Thyroid gland (tissue), 4 donors: ENCODE data around the gene CD244. TPM values are rescaled to one million over a fixed set of nuclear protein-coding genes. Genes with fewer than 3 reads are reported as not detected.

Experiments
- DNase-seq, 2 donors: peaks; one replicate each; pipeline ENCODE4 v3.0.0-alpha.2; 2019
- H3K27ac ChIP-seq, 3 donors: fragments of 200-600 bp; sonication (generic); 1 replicate in 2 of 3; 2 replicates in 1 of 3; pipeline ENCODE4 v1.5.1; 2016 to 2019; ENCODE audit warnings: mild to moderate bottlenecking in 1 of 3, moderate library complexity in 1 of 3
- H3K27me3 ChIP-seq: fragments of 200-600 bp; sonication (generic); one replicate; pipeline ENCODE4 v1.5.1; 2019
- H3K36me3 ChIP-seq, 2 donors: fragments of 200-600 bp; sonication (generic); one replicate each; pipeline ENCODE4 v1.5.1; 2016 to 2019
- H3K4me1 ChIP-seq, 2 donors: fragments of 200-600 bp; sonication (generic); one replicate each; pipeline ENCODE4 v1.5.1; 2017 to 2019
- H3K4me3 ChIP-seq, 3 donors: fragments of 200-600 bp; sonication (generic); replicated peaks in 1 of 3; 1 replicate in 2 of 3; 2 replicates in 1 of 3; pipeline ENCODE4 v1.5.1; 2016; ENCODE audit warnings: mild to moderate bottlenecking in 1 of 3
- H3K9me3 ChIP-seq: fragments of 200-600 bp; sonication (generic); one replicate; pipeline ENCODE4 v1.5.1; 2017
- POLR2A ChIP-seq, 2 donors: fragments of 450-650 bp; IDR thresholded peaks; one replicate each; pipeline ENCODE4 v1.6.1; 2017; ENCODE audit warnings: antibody characterized with exemption in 2 of 2, mild to moderate bottlenecking in 2 of 2, moderate library complexity in 1 of 2
- WGBS, 2 donors: methylation state at CpG; one replicate each; pipeline ENCODE4 v1.1.5; 2017; 5-methylcytosine and 5-hydroxymethylcytosine counted together
- intact Hi-C: fragments of 100-400 bp; cut with DNase I; formaldehyde crosslinking; loops from one replicate; pipeline ENCODE4 v1.15.1; 2023
- total RNA-seq, 4 donors: library from RNA; depleted of rRNA; stranded (reverse); fragments of >200 nt; gene quantifications; one replicate each; pipeline ENCODE4 v1.2.3, GENCODE V29; 2016
- TF ChIP-seq, protein P1 (sequence below), 6 experiments: fragments of 200-600 bp in 3 of 6; fragments of 450-650 bp in 3 of 6; sonication (generic) in 3 of 6; IDR thresholded peaks; one replicate each; pipeline ENCODE4 v1.5.1; 2016 to 2019; ENCODE audit warnings: antibody characterized with exemption in 6 of 6, mild to moderate bottlenecking in 2 of 6, inconsistent platforms in 1 of 6, moderate library complexity in 1 of 6

Gene CD244
- total RNA-seq, 4 donors from 2014 or later, result 0.27 TPM; not detected in 3

DNA sequence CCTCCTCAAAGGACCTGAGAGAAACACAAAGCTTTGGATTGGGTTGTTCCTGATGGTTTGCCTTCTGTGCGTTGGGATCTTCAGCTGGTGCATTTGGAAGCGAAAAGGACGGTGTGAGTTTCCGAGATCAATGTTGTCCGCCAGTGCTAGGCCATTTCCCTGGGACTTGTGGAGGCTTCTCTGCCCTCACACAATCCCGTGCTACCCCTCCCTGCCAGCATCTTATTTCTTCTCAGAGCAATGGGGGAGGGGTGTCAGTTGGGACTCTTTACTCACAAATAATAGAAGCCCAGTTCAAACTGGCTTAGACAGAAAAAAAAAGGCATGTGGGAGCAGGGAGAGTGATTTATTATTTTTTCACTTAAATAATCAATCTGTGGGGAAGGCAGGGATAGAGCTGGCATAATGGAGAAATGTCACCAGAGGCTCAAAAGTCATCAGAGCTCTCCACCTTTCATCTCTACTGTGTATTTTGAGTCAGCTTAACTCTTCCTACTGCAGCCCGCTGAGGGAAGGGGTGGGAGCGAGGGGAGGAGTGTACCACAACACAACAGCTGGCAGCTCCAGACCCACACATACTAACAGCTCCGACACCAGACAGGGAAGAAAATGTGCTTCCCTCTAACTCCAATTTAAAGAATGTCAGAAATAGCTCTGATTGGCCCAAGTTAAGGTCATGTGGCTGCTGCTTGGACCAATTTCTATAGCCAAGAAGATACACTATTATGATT, 44.3 kb downstream of the CD244 start:
- DNase-seq, result no peak
- H3K36me3 ChIP-seq, result no peaks in the 10 kb centered on the region
- H3K4me3 ChIP-seq, result no peak overlapping the region
- no peak for TF ChIP-seq POLR2A (IDR thresholded peaks at IDR 0.05)
- TF ChIP-seq, protein P1, sequence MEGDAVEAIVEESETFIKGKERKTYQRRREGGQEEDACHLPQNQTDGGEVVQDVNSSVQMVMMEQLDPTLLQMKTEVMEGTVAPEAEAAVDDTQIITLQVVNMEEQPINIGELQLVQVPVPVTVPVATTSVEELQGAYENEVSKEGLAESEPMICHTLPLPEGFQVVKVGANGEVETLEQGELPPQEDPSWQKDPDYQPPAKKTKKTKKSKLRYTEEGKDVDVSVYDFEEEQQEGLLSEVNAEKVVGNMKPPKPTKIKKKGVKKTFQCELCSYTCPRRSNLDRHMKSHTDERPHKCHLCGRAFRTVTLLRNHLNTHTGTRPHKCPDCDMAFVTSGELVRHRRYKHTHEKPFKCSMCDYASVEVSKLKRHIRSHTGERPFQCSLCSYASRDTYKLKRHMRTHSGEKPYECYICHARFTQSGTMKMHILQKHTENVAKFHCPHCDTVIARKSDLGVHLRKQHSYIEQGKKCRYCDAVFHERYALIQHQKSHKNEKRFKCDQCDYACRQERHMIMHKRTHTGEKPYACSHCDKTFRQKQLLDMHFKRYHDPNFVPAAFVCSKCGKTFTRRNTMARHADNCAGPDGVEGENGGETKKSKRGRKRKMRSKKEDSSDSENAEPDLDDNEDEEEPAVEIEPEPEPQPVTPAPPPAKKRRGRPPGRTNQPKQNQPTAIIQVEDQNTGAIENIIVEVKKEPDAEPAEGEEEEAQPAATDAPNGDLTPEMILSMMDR (IDR thresholded peaks at IDR 0.05), result no peak
- no peak overlapping the region for H3K27ac ChIP-seq
- intact Hi-C loops, result no loop called here
- no peaks in the 10 kb centered on the region for H3K27me3 ChIP-seq
- no peaks in the 10 kb centered on the region for H3K4me1 ChIP-seq
- WGBS, 2 donors, result 69% methylated on average over 8 to 9 of the region's 9 CpGs
- H3K9me3 ChIP-seq, result no peaks in the 10 kb centered on the region

DNA sequence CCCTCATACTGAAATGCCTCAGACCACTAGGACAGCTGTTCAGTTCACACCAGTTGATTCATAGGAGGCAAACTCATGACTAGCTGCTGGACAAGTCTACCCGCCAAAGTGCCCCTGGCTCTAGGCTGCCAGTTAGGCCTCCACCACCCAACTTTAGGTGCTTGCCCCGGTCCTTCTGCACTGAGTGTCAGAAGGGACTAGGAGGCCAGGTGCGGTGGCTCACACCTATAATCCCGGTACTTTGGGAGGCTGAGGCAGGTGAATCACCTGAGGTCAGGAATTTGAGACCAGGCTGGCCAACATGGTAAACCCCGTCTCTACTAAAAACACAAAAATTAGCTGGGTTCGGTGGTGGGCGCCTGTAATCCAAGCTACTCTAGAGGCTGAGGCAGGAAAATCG, 47.8 kb downstream of the CD244 start:
- no peak for DNase-seq
- Histone ChIP-seq H3K4me3 (no peak overlapping the region), H3K9me3 (no peaks in the 10 kb centered on the region), H3K36me3 (no peaks in the 10 kb centered on the region), H3K27ac (no peak overlapping the region), H3K4me1 (no peaks in the 10 kb centered on the region), H3K27me3 (no peaks in the 10 kb centered on the region)
- 72 to 89% methylated on average over 8 of the region's 8 CpGs for WGBS, 2 donors
- TF ChIP-seq, protein P1 (IDR thresholded peaks at IDR 0.05), result no peak
- no peak for TF ChIP-seq POLR2A (IDR thresholded peaks at IDR 0.05)
- intact Hi-C loops, result no loop called here

DNA sequence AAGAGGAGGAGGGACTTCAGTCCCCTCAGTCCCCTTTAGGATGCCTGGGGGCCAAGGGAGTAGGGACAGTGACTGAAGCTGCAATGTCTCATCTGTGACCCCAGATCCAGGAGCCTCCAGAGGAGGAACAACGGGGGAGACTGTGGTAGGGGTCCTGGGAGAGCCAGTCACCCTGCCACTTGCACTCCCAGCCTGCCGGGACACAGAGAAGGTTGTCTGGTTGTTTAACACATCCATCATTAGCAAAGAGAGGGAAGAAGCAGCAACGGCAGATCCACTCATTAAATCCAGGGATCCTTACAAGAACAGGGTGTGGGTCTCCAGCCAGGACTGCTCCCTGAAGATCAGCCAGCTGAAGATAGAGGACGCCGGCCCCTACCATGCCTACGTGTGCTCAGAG, 48.4 kb downstream of the CD244 start:
- no peaks in the 10 kb centered on the region for H3K9me3 ChIP-seq
- intact Hi-C loops, result no loop called here
- no peak for TF ChIP-seq POLR2A (IDR thresholded peaks at IDR 0.05)
- TF ChIP-seq, protein P1 (IDR thresholded peaks at IDR 0.05), result no peak
- H3K4me1 ChIP-seq, result no peaks in the 10 kb centered on the region
- no peak overlapping the region for H3K27ac ChIP-seq
- H3K4me3 ChIP-seq, result no peak overlapping the region
- no peaks in the 10 kb centered on the region for H3K36me3 ChIP-seq
- no peaks in the 10 kb centered on the region for H3K27me3 ChIP-seq
- 92 to 93% methylated on average over 5 to 6 of the region's 6 CpGs for WGBS, 2 donors
- DNase-seq, result no peak

DNA sequence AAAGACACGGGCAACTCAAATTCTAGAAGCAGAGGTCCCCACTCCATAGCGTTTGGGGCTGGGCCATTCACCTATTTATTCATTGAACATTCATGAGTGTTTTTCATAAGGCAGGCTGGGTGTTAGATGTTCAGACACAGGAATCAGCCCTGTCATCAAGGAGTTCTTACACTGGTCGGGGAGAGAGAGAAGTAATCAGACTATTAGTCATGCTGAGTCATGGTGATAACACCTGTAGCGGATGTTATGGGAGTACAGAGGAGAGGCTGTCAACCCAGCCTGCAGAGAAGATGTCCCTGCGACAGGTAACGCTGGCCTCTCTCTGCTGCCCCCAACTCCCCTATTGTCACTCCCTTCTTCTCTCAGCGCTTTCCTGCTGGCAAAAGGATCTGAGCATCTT, 49.5 kb downstream of the CD244 start:
- no peaks in the 10 kb centered on the region for H3K36me3 ChIP-seq
- H3K4me1 ChIP-seq, result no peaks in the 10 kb centered on the region
- no peak overlapping the region for H3K27ac ChIP-seq
- H3K4me3 ChIP-seq, result no peak overlapping the region
- WGBS, 2 donors, result 85 to 90% methylated on average over 7 of the region's 7 CpGs
- no peak for DNase-seq
- no peaks in the 10 kb centered on the region for H3K27me3 ChIP-seq
- intact Hi-C loops, result no loop called here
- no peaks in the 10 kb centered on the region for H3K9me3 ChIP-seq
- TF ChIP-seq, protein P1 (IDR thresholded peaks at IDR 0.05), result no peak
- TF ChIP-seq POLR2A (IDR thresholded peaks at IDR 0.05), result no peak

DNA sequence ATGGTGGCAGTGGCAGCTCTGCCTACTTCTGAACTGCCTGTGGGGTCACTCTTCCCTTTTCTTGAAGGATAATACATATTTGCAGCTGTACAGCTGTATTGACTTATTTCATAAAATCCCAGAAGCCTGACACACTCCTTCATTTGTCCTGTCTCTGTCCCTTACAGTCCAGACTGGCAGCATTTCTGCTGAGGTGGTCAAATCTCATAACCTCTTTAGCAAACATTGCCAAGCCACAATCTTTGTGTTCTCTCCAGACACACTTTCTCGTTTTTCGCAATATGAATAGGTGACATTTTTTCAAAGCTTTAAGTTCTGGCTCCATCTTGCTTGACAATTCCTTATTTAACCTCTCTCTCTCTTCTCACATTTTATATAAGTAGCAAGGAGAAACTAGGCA, 51.5 kb downstream of the CD244 start:
- H3K27me3 ChIP-seq, result no peaks in the 10 kb centered on the region
- no peaks in the 10 kb centered on the region for H3K4me1 ChIP-seq
- no peak for DNase-seq
- H3K4me3 ChIP-seq, result no peak overlapping the region
- H3K36me3 ChIP-seq, result no peaks in the 10 kb centered on the region
- TF ChIP-seq, protein P1 (IDR thresholded peaks at IDR 0.05), result no peak
- no peak for TF ChIP-seq POLR2A (IDR thresholded peaks at IDR 0.05)
- intact Hi-C loops, result no loop called here
- no peaks in the 10 kb centered on the region for H3K9me3 ChIP-seq
- H3K27ac ChIP-seq, result no peak overlapping the region
- WGBS, 2 donors, result 78 to 91% methylated on average over 2 of the region's 2 CpGs
